ENCODE data around the gene LPIN2.

GRCh38 chr18:2997846-2998564 lies 14.9 kb downstream of the LPIN2 start:
- TF ChIP-seq CTCF (IDR thresholded peaks at IDR 0.05 in 2 of 3, conservative IDR thresholded peaks at IDR 0.05 in 1 of 3; ENCODE audit: borderline replicate concordance in 1 of 3, insufficient read depth in 1 of 3, low read depth in 2 of 3, low read length in 2 of 3) (no peak), POLR2A (IDR thresholded peaks at IDR 0.05; ENCODE audit: borderline replicate concordance, extremely low read depth, insufficient read depth, insufficient read length) (no peak), POLR2AphosphoS5 (IDR thresholded peaks at IDR 0.05; ENCODE audit: low read depth, low read length) (no peak), MAX (IDR thresholded peaks at IDR 0.05) (no peak), EZH2phosphoT487 (IDR thresholded peaks at IDR 0.05; ENCODE audit: borderline replicate concordance) (no peak), ZNF274 (IDR thresholded peaks at IDR 0.05; ENCODE audit: low read depth, low read length) (no peak), RAD21 (IDR thresholded peaks at IDR 0.05; ENCODE audit: low read depth) (no peak)
